Activated T-cell treated with anti-CD3 and anti-CD28 coated beads, Interleukin-2, amount 50 U/mL, for 48 hours (primary cell): ENCODE data around the gene DPH7.
"Not testable (repeated sequence)": the region's sequence is repeated elsewhere in the genome, so short reads cannot be mapped to it uniquely, and the experiment has no call there.

Experiments used
- DNase-seq, 2 experiments: peaks; one replicate each; pipeline ENCODE4 v3.0.0-alpha.2; 2020

The DPH7 gene

DNA sequence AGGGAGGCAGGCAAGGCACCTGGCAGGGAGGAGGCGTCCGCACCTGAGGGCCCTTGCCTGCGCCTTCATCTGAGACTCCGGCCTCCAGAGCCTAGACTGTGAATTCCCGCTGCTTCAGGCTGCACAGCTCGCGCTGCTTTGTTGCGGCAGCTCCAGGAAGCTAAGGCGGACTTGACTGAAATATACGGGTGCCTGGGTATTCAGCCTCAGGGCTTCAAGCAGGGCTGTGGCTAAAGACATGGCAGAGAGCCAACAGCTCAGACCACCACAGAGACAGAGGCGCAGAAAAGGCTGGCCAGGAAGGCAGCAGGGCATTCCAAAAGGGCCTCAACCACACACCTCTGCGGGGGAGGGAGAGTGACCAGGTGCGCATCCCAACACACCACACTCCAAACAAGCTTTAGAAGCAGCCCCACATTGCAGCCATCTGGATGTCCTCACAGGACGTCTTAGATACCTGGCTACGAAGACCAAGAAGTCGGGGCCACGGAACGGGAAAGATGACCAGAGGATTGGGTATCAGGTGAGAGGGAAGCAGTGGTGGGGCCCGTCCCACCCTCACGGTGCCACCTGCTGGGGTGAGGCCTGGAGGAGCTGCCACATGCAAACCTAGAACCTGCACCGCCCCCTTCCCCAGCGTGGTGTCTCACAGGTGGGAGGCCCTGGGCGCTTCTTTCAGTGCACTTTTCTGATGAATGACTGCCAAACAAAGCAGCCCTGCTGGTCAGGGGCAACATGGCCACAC, 1.7 kb upstream of the DPH7 start:
- peak in 1 of 2 experiments; percentile 29 for DNase-seq

DNA sequence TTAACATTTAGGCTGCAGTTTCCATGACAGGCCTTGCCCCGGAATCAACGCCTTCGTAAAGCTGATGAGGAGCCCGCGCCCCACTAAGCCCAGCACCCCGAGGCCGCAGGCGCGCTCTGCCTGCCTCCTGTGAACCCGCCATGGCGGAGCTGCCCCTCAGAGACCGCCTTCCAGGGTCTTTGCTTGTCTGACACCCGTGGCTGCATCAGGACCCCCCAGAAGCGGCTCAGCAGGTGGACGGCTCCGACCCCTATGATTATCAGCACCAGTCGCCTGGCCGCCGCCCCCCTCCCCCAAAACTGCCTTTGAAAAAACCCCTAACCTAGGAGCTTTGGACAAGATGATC, 507 bp upstream of the DPH7 start:
- DNase-seq, result no peak

DNA sequence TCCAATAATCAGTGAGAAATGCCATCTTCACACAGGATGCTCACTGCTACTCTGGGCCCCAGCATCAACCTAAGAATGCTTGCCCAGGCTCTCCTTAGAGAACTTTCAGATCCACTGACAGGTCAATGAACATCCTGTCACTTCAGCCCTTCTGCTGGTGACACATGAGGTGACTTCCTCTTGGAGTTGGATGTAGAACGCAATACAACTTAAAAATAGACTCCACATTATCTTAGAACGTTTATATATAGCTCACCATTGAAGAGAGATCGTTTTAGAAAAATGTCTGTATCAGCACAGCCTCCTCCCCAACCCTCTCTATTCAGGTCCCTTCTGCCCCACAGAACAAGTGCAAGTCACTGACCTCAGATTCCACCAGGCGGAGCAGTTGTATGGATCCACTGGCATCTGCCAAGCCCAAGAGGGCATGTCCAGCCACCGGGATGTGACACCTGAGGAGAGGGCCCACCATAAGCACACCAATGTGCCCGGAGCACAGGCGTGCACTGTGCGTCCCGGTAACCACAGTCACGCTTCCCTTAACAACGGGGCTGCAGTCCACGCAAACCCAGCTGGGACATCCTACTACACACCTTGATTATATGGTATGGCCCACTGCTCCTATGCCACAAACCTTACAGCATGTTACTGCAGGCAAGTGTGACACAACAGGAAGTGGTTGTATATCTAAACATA, 2.9 kb downstream of the DPH7 start:
- DNase-seq, result no peak

DNA sequence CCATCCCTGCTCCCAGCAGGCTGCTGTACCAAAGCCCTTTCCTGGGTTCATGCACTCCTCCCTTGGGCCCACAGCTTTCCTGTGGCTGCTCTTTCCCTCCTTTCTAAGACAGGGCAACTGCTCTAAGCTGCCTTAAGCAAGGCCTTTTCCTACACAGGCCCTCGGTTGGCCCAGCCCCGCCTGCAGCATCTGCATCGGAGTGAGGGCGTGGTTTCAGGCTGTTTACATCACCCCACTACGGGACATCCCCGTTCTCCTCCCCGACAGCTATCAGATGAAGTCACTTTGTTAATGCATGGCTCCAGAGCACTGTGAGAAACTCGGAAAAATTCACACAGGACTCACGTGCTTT, 3.4 kb downstream of the DPH7 start:
- no peak for DNase-seq

DNA sequence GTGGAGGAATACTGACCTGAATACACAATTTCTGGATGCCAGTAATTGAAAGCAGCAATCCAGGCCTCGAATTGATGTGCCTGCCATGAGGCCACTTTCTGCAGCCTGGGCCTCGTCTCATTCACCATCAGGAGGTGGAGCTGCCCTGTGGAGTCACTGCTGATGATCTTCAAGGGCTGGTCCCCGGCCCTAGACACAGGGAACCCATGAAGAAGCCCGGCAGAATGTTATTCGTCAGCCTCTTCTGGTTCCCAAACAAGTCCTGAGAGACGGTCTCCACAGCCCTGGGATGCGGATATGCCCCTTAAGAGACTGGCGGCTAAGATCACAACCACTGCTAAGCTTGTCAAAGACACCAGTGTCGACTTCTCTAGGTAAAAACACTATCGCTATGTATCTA, 4.5 kb downstream of the DPH7 start:
- DNase-seq, result no peak

DNA sequence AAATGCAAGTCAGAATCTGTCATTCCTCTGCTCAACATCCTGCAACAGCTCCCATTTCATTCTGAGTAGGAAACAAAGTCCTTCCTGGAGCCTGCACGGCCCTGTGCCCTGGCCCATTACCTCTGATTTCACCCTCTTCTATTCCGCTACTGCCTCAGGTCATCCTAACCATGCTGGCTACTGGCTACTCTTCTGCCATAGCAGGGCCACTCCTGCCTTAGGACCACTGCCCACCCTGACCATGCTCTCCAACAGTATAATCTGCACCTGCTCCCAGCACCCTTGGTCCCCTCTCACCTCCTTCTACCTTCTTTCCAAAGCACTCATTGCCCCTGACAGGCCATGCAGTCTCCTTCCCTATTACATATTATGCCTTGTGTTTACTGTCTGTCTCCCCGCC, 8.2 kb downstream of the DPH7 start:
- no peak for DNase-seq

DNA sequence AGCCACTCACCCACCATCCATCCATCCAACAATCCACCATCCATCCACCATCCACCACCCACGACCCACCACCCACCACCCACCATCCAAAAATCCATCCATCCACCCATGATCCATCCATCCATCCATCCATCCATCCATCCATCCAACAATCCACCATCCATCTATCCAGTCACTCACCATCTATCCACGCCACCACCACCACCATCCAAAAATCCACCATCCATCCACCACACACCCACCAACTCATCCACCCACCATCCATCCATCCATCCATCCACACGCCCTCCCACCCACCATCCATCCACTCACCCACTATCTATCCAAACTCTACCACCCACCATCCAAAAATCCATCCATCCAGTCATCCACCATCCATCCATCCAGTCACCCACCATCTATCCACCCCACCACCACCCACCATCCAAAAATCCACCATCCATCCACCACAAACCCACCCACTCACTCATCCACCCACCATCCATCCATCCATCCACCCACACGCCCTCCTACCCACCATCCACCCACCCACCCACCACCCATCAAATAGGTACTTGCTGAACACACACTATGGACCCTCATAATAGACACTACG, 9.0 kb downstream of the DPH7 start:
- no peak for DNase-seq

DNA sequence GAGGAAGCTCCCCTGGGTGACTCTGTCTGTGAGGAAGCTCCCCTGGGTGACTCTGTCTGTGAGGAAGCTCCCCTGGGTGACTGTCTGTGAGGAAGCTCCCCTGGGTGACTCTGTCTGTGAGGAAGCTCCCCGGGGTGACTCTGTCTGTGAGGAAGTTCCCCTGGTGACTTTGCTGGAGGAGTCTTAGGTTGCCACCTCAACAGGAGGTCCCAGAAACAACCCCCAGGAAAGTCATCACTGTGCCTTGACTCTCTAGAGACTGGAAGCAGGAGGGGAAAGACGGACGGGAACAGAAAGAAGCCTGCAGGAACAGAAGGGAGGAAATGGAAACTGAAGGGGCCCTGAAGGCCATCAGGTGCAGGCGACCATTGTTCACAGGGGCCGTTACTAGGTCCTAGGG, 10.3 kb downstream of the DPH7 start:
- DNase-seq, result not testable (repeated sequence)

DNA sequence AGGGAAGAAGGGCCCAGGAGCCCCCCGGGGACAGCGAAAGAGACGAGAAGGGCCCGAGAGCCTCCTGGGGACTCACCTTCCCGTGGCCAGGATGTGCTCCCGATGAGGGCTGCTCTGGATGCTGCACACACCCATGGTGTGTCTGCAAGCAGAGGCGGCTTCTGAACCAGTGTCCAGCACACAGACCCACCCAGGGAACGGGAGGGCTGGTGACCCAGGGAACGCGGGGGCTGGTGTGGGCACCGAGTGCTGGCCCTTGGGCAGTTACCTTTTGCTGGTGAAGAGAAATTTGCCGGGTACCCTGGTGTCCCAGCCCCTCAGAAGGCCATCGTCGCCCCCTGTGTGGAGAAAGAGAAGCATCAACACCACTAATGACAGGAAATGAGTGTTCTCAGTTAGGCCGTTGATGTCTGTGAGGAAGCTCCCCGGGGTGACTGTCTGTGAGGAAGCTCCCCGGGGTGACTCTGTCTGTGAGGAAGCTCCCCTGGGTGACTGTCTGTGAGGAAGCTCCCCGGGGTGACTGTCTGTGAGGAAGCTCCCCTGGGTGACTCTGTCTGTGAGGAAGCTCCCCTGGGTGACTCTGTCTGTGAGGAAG, 13.8 kb downstream of the DPH7 start:
- DNase-seq, result no peak

DNA sequence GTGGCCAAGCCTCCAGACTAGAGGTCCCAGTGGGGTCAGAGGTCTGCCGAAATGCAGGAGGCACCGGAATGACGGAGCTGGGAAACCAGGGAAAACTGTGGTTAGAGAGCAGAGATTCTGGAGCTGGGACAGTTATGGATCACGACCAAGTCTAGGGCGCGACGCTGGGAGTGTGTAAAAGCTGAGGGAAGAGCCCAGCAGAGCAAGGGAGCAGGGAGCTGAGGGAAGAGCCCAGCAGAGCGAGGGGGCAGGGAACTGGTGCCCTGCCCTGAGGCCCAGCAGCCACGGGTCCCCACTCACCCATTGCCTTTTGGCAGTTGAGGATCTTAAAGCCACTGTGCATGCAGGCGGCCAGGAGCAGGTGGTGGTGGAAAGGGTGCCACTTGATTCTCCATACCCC, 14.6 kb downstream of the DPH7 start:
- no peak for DNase-seq

DNA sequence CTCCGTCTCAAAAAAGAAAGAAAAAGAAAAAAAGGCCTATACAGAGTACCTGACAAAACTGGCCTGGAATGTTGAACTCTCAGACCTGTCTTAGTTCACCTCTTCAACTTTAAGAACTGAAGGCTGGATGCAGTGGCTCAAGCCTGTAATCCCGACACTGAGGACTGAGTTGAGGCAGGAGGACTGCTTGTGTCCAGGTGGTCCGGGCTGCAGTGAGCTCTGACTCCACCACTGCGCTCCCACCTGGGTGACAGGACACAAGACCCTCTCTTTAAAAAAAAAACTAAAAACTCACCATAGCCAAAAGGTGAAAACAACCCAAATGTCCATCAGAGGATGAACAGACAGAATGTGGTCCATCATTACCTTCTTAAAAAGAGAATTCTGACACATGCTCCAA, 20.6 kb downstream of the DPH7 start:
- DNase-seq, result no peak

DNA sequence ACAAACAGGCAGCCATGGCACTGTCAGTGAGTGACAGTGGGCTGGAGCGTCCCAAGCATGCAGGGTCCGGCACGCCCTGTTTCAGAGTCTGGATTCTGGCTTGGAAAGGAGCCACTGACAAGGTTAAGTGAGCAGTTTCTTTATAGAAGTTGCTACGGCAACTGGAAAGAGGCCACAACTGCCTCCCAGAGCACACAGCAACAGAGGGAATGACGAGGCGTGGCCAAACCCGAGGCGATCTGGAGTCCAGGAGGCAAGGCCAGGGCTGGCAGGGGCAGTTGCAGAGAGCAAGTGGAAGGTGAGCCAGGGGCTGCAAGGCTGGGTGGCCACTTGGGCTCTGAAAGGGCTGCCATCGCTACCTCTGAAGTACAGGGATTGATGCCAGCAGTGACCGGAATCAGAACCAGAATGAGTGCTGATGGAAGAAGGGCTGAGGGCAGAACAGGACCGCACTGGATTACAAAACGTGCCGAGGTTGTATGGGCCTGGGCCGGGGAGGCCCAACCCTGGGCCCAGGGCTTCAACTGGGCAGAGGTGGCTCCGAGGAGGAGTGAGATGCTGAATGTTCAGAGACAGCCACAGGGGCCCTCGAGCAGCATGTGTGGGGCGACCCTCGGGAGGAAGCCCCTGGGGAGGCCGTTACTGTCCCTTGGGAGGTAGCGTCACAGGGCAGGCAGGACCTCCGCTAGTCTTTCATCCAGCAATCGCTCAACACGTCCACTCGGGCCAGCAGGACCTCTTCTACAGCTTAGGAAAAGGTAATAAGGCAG, 22.5 kb downstream of the DPH7 start:
- no peak for DNase-seq

DNA sequence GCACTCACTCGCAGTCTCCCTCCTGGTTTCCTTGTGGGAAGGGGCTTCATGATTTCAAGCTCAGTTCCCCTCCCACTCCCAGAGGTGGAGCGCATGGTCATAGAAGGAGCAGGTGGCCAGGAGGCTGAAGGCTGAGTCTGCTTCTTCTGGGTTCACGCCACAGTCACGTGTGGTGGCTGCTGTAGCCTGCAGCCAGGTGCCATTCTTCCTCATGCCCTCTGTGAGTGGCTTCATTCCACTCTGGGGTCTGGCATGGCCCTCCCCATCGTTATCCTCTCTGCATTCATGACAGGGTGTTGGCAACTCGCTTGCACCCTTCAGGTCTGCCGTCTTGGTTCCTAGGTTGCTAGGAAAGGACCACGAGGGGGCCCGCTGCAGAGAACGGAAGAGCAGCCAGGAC, 23.5 kb downstream of the DPH7 start:
- DNase-seq, result no peak

DNA sequence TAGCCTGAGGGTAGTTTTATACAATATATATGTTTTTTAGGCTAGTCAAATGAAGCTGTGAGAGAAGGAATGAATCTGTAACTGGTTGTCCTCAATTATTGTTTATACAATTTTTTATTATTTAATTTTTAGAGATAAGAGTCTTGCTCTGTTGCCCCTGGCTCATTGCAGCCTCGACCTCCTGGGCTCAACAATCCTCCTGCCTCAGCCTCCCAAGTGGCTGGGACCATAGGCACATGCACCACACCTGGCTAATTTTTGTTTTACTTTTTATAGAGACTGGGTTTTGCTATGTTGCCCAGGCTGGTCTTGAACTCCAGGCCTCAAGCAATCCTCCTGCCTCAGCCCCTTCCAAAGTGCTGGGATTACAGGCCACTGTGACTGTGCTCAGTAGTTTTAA, 24.4 kb downstream of the DPH7 start:
- DNase-seq, result no peak

DNA sequence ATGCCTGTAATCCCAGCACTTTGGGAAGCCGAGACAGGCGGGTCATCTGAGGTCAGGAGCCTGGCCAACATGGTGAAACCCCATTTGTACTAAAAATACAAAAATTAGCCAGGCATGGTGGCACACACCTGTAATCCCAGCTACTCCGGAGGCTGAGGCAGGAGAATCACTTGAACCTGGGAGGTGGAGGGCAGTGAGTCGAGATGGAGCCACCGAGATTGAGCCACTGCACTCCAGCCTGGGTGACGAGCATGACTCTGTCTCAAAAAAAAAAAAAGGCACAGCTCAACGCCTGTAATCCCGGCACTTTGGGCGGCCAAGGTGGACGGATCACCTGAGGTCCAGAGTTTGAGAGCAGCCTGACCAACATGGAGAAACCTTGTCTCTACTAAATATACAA, 25.1 kb downstream of the DPH7 start:
- not testable (repeated sequence) for DNase-seq

DNA sequence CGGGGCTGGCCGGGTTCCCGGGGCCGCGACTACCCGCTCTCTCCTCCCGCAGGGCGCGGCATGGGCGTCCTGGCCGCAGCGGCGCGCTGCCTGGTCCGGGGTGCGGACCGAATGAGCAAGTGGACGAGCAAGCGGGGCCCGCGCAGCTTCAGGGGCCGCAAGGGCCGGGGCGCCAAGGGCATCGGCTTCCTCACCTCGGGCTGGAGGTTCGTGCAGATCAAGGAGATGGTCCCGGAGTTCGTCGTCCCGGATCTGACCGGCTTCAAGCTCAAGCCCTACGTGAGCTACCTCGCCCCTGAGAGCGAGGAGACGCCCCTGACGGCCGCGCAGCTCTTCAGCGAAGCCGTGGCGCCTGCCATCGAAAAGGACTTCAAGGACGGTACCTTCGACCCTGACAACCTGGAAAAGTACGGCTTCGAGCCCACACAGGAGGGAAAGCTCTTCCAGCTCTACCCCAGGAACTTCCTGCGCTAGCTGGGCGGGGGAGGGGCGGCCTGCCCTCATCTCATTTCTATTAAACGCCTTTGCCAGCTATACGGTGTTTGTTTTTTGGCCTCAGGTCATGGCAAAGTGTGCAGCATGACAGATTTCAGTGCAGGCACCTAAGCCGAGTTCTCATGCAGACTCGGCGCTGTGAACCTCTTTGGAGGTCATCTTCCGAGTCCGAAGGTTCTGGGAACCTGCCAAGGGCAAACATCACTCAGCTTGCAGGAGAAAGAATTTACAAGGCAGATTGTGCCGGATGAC, 26.5 kb downstream of the DPH7 start:
- peak in 1 of 2 experiments; percentile 57 for DNase-seq

DNA sequence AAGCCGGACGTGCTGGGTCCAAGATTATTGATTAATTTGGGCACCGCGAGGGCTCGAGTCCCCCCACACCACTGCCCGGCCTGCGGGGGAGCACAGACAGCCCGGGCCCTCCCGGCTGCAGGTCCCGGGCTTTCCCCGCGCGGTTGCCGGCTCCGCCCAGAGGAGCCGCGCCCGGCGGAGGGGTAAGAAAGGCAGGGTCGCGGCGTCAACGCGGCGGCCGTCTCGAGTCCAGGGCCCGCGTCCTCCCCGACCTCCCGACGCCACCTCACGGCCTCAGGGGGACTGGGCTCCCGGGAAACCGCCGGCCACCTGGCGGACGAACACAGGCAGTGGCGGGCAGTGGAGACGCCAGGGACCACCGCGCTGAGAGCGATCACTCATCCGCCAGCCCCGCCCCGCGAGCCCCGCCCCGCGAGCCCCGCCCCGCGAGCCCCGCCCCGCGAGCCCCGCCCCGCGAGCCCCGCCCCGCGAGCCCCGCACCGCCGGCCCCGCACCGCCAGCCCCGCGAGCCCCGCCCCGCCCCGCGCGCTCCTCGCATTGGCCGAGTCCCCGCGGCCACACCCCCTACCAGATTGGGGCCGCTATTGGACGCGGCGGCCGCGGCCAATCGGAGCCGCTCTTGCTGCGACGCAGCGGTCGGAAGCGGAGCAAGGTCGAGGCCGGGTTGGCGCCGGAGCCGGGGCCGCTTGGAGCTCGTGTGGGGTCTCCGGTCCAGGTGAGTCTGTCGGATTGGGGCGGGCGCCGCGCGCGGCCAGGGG, 27.3 kb downstream of the DPH7 start, which contains the start of gene MRPL41:
MRPL41 (plus strand) TSS at position 616 of the 758 bp plus-strand sequence. CDS start 203 bp downstream, outside the sequence.
- DNase-seq, result peak; percentile 87 to 90

DNA sequence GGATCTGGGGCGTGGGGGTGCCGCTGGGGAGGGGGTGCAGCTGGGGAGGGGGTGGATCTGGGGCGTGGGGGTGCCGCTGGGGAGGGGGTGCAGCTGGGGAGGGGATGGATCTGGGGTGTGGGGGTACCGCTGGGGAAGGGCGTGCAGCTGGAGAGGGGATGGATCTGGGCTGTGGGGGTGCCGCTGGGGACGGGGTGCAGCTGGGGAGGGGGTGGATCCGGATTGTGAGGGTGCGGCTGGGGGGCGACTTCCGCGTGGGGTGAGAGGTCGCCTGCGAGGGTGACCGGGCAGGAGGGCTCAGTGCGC, 27.8 kb downstream of the DPH7 start:
- DNase-seq, result not testable (repeated sequence)

DNA sequence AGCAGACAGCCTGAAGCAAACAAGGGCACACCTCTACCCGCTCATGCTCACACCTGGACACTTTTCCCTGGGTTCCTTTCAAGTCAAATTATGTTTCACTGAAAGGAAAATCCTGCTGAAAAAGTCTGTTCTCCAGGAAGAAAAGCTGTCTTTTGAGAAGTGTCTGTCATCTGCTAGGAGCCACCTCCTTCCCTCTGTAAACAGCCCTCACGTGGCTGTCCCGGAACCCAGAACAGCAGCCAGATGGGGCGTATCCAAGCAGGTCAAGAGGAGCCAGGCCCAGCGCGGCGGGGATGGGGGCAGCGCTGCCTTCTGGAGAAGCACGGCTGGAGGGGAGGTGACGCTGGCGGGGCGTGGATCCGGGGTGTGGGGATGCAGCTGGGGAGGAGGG, 28.5 kb downstream of the DPH7 start, which contains the start of gene PNPLA7:
PNPLA7 (minus strand) TSS at position 172 of the 391 bp plus-strand sequence. CDS start 205 bp downstream, outside the sequence.
- DNase-seq, result peak; percentile 49 to 55

DNA sequence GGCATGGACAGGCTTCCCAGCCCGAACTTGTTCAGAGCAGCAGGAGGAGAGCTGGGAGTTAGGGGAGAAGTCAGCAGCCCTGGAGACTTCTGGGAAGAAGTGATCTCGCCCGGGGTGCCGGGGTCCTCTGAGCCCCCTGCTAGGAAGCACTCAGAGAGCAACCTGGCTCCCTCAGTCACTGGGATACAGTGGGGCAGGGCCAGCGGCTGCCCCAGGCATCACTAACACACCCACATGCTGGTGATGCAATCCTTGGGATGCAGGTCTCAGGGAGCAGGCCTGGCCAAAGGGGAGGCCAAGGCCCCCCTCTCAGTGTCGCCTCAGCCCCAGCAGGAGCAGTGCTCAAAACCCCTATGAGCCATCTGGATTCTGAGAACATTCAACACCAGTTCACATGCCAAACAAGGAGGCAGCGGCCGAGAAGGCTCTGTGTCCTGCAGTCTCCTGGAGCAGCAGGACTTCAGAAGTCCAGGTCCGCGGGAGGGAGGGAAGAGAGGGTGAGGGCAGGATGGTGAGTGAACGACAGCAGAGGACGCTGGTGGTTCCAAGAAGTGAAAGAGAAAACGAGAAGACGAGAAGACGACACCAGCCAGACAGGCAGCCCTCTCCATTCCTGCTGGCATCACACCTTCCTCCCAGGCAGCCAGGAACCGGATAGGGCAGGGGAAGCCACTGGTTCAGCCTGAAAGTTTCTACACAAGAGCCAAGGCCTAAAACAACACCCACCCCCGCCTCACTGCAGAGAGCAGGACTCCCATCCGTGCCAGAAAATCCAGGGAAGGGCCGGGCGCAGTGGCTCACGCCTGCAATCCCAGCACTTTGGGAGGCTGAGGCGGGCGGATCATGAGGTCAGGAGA, 30.8 kb downstream of the DPH7 start:
- no peak for DNase-seq

DNA sequence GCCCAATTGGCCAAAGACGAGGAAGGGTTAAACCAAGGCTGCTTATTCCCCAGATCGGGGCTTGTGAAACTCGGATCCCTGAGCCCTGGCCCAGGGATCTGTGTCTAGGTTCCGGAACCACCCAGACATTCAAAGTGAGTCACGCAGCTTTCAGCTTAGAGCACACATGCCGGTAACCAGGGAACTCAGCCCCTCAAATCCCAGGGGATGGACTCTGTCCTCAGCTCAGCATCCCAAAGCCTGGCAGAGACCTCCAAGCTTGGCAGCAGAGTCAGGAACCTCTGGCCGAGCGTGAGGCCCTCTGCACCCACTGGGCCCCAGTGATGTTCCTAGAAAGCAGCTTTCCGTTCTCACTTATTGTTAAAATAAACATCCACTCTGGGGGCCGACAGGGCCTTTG, 33.6 kb downstream of the DPH7 start:
- DNase-seq, result no peak
